Fibroblast of pulmonary artery (primary cell): ENCODE results near the gene HM13.
"Not testable (repeated sequence)": the region's sequence is repeated elsewhere in the genome, so short reads cannot be mapped to it uniquely, and the experiment has no call there.

Source experiments
- DNase-seq: peaks from one replicate; pipeline ENCODE4 v3.0.0-alpha.2; 2010; ENCODE audit warnings: low read depth
- H3K4me3 ChIP-seq: replicated peaks from 2 replicates; pipeline ENCODE4 v1.5.1; 2011; ENCODE audit warnings: low read depth, mild to moderate bottlenecking, control low read depth, low read length, moderate library complexity
- TF ChIP-seq, protein P1 (sequence below): IDR thresholded peaks from 2 replicates; pipeline ENCODE4 v1.5.1; 2011; ENCODE audit warnings: mild to moderate bottlenecking, control low read depth, low read length, inconsistent platforms; ENCODE audit errors: missing control alignments

Gene HM13, protein sequence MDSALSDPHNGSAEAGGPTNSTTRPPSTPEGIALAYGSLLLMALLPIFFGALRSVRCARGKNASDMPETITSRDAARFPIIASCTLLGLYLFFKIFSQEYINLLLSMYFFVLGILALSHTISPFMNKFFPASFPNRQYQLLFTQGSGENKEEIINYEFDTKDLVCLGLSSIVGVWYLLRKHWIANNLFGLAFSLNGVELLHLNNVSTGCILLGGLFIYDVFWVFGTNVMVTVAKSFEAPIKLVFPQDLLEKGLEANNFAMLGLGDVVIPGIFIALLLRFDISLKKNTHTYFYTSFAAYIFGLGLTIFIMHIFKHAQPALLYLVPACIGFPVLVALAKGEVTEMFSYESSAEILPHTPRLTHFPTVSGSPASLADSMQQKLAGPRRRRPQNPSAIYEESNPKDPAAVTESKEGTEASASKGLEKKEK

DNA sequence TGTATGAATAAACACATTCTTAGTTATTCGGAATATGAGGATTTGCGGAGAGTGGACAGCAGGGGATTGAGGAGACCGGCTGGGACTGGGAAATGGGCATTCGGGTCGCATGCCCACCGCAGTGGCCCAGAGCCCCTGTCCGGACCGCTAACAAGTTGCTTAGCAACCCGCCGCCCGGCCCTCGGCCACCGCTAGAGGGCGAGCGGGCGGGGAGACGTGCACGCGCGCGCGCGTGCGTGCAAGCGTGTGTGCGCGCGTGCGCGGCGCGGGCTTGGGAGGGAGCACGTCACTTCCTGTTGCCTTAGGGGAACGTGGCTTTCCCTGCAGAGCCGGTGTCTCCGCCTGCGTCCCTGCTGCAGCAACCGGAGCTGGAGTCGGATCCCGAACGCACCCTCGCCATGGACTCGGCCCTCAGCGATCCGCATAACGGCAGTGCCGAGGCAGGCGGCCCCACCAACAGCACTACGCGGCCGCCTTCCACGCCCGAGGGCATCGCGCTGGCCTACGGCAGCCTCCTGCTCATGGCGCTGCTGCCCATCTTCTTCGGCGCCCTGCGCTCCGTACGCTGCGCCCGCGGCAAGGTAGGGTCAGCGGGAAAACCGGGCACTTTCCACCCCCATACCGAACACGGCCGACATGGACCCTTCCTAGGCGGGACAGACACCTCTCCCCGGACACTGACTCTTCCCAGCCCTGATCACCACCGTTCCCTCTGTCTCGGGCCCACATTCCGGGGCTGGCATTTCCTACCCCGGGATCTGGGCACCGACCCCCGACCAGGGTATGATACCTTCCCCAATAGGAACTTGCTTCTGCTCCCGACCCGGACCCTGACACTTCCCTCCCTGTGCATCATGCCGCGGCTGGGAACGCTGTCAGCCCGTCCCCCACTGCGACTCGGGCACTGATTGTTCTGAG is at the start of gene HM13:
Gene HM13 (plus strand): TSS at position 289 of the 918 bp plus-strand sequence. CDS start 110 bp downstream, at position 399.
- TF ChIP-seq, protein P1, sequence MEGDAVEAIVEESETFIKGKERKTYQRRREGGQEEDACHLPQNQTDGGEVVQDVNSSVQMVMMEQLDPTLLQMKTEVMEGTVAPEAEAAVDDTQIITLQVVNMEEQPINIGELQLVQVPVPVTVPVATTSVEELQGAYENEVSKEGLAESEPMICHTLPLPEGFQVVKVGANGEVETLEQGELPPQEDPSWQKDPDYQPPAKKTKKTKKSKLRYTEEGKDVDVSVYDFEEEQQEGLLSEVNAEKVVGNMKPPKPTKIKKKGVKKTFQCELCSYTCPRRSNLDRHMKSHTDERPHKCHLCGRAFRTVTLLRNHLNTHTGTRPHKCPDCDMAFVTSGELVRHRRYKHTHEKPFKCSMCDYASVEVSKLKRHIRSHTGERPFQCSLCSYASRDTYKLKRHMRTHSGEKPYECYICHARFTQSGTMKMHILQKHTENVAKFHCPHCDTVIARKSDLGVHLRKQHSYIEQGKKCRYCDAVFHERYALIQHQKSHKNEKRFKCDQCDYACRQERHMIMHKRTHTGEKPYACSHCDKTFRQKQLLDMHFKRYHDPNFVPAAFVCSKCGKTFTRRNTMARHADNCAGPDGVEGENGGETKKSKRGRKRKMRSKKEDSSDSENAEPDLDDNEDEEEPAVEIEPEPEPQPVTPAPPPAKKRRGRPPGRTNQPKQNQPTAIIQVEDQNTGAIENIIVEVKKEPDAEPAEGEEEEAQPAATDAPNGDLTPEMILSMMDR, result peak; percentile 47
- peak within 1 kb of the TSS; percentile 97 for H3K4me3 ChIP-seq
- DNase-seq, result peak; percentile 95

DNA sequence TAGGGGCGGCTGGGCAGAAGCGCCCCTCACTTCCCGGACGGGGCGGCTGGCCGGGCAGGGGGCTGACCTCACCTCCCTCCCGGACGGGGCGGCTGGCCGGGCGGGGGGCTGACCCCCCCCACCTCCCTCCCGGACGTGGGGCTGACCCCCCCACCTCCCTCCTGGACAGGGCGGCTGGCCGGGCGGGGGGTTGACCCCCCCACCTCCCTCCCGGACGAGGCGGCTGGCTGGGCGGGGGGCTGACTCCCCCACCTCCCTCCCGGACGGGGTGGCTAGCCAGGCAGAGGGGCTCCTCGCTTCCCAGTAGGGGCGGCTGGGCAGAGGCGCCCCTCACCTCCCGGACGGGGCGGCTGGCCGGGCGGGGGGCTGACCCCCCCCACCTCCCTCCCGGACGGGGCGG is 43.3 kb upstream of the HM13 start:
- H3K4me3 ChIP-seq, DNase-seq: not testable (repeated sequence)

DNA sequence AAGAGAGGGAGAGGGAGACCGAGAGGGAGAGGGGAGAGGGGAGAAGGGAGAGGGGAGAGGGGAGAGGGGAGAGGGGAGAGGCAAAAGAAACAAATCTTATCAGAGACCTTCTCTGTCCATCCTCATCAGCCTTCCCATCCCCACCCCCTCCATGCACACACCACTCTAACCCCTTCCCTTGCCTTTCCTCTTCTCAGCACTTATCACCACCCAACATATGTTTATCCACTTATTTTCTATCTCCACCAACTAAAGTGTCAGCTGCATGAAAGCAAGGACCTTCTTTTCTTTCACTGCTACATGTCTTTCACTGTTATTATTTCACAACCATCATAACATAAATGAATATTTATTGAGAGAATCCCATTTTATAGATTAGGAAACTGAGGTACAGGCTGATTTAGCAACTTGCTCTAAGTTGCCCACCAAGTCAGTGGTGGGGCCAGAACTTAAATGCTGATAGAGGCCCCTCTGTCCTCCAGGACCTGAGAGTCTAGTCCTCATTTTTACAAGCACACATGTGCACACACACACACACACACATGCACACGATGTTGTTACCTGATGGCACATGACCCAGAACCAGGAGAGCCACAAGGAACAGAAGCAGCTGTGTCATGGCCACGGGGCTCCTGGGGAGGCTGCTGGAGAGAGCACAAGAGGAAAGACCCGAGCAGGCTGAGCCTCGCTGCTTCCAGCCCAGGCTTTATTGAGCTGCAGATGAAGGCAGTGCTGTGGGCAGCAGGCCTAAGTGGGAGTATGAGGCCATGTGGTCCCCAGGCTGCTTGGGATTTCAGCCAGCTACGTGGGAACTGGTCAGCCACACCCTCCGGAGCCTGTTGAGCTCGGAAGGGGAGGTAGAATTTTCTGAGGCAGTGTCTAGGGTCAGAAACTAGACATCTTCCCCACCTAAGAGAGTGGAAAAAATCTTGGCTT is 41.6 kb upstream of the HM13 start:
- no peak overlapping the region for H3K4me3 ChIP-seq
- DNase-seq, result peak; percentile 53
- TF ChIP-seq, protein P1, result no peak

DNA sequence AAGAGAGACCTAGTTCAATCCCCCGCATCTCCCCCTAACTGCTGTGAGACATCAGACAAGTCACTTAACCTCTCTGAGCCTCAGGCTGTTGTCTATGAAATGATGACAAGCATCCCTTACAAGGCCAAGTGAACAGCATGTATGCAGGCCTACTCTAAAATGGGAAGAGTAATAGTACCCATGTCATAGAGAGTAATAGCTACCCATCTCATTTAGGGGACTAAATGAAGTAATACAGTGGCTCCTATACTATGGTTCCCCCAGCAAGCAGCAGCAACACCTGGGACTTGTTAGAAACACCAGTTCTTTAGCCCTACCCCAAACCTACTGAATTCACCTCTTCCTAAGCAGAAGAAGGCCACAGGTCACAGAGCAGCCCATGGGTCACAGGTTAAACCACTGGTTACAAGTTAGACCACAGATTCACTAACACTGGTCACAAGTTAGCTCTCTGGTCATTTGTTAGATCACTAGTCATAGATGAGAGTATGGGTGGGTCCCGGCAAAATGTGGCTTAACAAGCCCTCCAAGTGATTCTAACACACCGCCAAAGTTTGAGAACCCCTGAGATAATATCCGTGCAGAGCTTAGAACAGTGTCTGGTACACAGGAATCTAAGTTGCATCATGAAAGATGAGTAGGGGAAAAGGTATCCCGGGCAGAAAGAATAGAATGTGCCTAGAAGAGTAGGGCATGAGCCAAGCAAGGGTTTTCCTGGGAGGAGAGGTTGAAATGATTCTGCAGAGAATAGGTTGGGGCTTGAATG is 40.7 kb upstream of the HM13 start:
- TF ChIP-seq, protein P1, result no peak
- H3K4me3 ChIP-seq, result no peak overlapping the region
- DNase-seq, result peak; percentile 36

DNA sequence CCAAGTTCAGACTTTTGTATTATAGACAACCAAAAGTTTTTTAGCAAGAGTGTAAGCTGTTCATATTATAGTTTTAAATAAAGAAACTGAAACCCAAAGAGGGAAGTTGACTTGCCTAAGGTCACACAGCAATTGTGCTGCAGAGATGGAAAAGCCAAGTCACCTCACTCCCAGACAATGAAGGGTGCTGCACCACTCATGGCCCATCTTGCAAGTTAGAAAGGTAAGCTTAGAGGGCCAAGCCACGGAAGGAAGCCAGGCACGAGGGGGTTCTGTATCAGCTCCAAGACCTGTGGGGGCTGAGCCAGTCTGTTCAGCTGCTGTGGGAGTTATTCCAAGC is 40.2 kb upstream of the HM13 start:
- TF ChIP-seq, protein P1, result no peak
- no peak overlapping the region for H3K4me3 ChIP-seq
- DNase-seq, result no peak

DNA sequence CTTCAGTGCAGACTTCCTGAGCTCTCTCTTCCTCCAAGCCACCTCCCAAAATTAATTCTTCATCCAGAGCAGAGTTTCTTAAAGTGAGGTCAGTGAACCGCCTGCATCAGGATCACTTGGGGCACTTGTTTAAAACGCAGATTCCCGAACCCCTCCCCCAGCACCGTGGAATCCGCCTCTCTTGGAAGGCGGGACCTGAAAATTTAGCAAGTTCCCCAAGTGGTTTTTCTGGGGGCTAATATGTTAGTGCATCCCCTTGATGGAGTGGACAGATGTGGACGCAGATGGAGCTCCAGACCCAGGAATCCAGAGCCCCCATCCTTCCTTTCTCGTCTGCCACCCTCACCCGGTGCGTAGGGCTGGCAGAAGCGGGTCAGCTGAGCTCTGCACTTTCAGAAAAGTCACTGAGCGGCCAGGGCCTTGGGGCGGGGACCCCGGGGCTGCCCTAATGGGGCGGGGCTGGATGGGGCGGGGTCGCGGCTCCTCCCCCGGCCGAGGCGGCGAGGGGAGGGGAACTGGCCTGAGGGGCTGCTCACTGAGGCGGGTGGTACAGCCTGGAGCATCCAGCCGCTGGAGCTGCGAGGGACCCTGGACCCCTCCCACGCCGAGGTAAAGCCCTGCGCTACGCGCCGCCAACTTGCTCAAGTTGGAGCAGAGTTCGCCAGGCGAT is 39.3 kb upstream of the HM13 start, which contains the start of the genes DEFB124 and REM1:
Gene DEFB124 (minus strand): TSS at position 370 of the 670 bp plus-strand sequence. CDS start 2,114 bp downstream, outside the sequence.
Gene REM1 (plus strand): TSS at position 531 of the 670 bp plus-strand sequence. CDS start 1,158 bp downstream, outside the sequence.
- TF ChIP-seq, protein P1, result no peak
- no peak for DNase-seq
- H3K4me3 ChIP-seq, result peak within 1 kb of the TSS; percentile 48
